Body of pancreas (tissue), 4 donors: ENCODE data around the gene ALLC.

ENCODE experiments used
- CTCF ChIP-seq, 7 experiments: fragments of 450-650 bp in 4 of 7; fragments of 200-600 bp in 3 of 7; sonication (generic) in 3 of 7; IDR thresholded peaks; one replicate each; pipeline ENCODE4 v1.5.1; 2016 to 2019; ENCODE audit warnings: antibody characterized with exemption in 7 of 7
- POLR2A ChIP-seq, 3 donors: fragments of 450-650 bp; IDR thresholded peaks; one replicate each; pipeline ENCODE4 v1.6.1; 2016; ENCODE audit warnings: antibody characterized with exemption in 3 of 3, mild to moderate bottlenecking in 2 of 3

- TF ChIP-seq CTCF (IDR thresholded peaks at IDR 0.05) = no peak
- no peak for TF ChIP-seq POLR2A (IDR thresholded peaks at IDR 0.05)
Observed at GRCh38 chr2:3662239-3662638, 4.2 kb downstream of the ALLC start.
